Kidney (tissue), 14 donors: ENCODE measurements around the gene MGAT4D. TPM values are rescaled to one million over a fixed set of nuclear protein-coding genes. Genes with fewer than 3 reads are reported as not detected.
"Not testable (repeated sequence)": the region's sequence is repeated elsewhere in the genome, so short reads cannot be mapped to it uniquely, and the experiment has no call there.

Experiments used
- DNase-seq, 5 donors: peaks; one replicate each; pipeline ENCODE4 v3.0.0-alpha.2; 2013 to 2020
- FAIRE-seq: peaks from 2 replicates; lab custom pipeline; 2012; peaks lifted over from hg19 to GRCh38; lab: Jason Lieb, UNC
- H3K27ac ChIP-seq, 2 donors: one replicate each; pipeline ENCODE4 v1.7.0; 2013; ENCODE audit warnings: low read depth in 2 of 2, low read length in 2 of 2, inconsistent platforms in 1 of 2
- H3K27me3 ChIP-seq: one replicate; pipeline ENCODE4 v1.7.1; 2013; ENCODE audit warnings: low read length, inconsistent platforms; ENCODE audit not compliant: control insufficient read depth, insufficient read depth
- H3K36me3 ChIP-seq, 3 donors: one replicate each; pipeline versions ENCODE4 v1.7.0 to v1.7.1; 2013; ENCODE audit warnings: low read length in 3 of 3, control low read depth in 1 of 3, inconsistent platforms in 1 of 3; ENCODE audit not compliant: insufficient read depth in 3 of 3, control insufficient read depth in 2 of 3
- H3K4me1 ChIP-seq, 3 donors: one replicate each; pipeline versions ENCODE4 v1.7.0 to v1.7.1; 2013; ENCODE audit warnings: low read length in 3 of 3, inconsistent platforms in 1 of 3, low read depth in 1 of 3; ENCODE audit not compliant: control insufficient read depth in 2 of 3, insufficient read depth in 2 of 3
- H3K4me3 ChIP-seq, 3 donors: one replicate each; pipeline versions ENCODE4 v1.7.0 to v1.8.1; 2013; ENCODE audit warnings: low read length in 3 of 3, control low read depth in 1 of 3, inconsistent platforms in 1 of 3
- H3K9ac ChIP-seq, 3 donors: one replicate each; pipeline versions ENCODE4 v1.7.0 to v1.7.1; 2013; ENCODE audit warnings: low read length in 3 of 3, control low read depth in 1 of 3, inconsistent platforms in 1 of 3
- H3K9me3 ChIP-seq, 3 donors: one replicate each; pipeline versions ENCODE4 v1.7.0 to v1.7.1; 2013; ENCODE audit warnings: low read length in 3 of 3, control low read depth in 1 of 3, inconsistent platforms in 1 of 3; ENCODE audit not compliant: control insufficient read depth in 2 of 3, insufficient read depth in 1 of 3
- intact Hi-C: fragments of 100-400 bp; cut with DNase I; formaldehyde crosslinking; loops from one replicate; pipeline ENCODE4 v1.11.1; 2022
- polyA plus RNA-seq: library from polyadenylated mRNA; stranded (reverse); fragments of 350-450 nt; fragmentation: Illumina TruSeq; extraction: RNeasy Lipid Tissue Mini Kit (QIAGEN cat#74804); gene quantifications from one replicate; pipeline ENCODE4 v1.2.3, GENCODE V29; 2014; ENCODE audit warnings: low read depth, low replicate concordance; ENCODE audit not compliant: insufficient read depth
- total RNA-seq: library from RNA; stranded (reverse); fragmentation: NEBNext Ultra II Directional; extraction: Animal tissue kit (Norgen Biotek cat#: 25700); gene quantifications from one replicate; pipeline ENCODE4 v1.2.1, GENCODE V29; 2021
- TF ChIP-seq, protein P1 (sequence below): IDR thresholded peaks from 3 replicates; pipeline ENCODE4 v1.5.1; 2012; ENCODE audit warnings: mild to moderate bottlenecking, moderate library complexity, borderline replicate concordance; ENCODE audit not compliant: insufficient read depth; ENCODE audit errors: extremely low read depth
- donor health status: control.
- donor health status: control.
- donor health status: control.
- donor health status: control.
- donor health status: control.
- donor health status: DM: yes; HTN: yes; CAD: no.
- donor health status: Normal renal cell carcinoma (clear cell type).

The MGAT4D gene
- total and polyA plus RNA-seq, 2 donors from 2014 or later: not detected

GRCh38 chr4:140523857-140524742 is 26.0 kb upstream of the MGAT4D start, which contains the start of gene ELMOD2:
ELMOD2 (plus strand) TSS chr4:140524168; CDS start chr4:140525429, 1,261 bp downstream.
- peaks cover 0 to 6% (median 2%) of the 10 kb centered on the region in 3 donors for H3K4me1 ChIP-seq
- H3K4me3 ChIP-seq: peak within 1 kb of the TSS; percentile 62 to 88 (median 76)
- DNase-seq (peak; percentile 98 to 100 (median 99)), FAIRE-seq (peak; percentile 89)
- TF ChIP-seq, protein P1, sequence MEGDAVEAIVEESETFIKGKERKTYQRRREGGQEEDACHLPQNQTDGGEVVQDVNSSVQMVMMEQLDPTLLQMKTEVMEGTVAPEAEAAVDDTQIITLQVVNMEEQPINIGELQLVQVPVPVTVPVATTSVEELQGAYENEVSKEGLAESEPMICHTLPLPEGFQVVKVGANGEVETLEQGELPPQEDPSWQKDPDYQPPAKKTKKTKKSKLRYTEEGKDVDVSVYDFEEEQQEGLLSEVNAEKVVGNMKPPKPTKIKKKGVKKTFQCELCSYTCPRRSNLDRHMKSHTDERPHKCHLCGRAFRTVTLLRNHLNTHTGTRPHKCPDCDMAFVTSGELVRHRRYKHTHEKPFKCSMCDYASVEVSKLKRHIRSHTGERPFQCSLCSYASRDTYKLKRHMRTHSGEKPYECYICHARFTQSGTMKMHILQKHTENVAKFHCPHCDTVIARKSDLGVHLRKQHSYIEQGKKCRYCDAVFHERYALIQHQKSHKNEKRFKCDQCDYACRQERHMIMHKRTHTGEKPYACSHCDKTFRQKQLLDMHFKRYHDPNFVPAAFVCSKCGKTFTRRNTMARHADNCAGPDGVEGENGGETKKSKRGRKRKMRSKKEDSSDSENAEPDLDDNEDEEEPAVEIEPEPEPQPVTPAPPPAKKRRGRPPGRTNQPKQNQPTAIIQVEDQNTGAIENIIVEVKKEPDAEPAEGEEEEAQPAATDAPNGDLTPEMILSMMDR: peak; percentile 92
- H3K36me3 ChIP-seq: peaks cover 5 to 6% (median 6%) of the 10 kb centered on the region in 3 donors
- intact Hi-C loops: no loop called here
- no peaks in the 10 kb centered on the region for H3K27me3 ChIP-seq
- no peaks in the 10 kb centered on the region for H3K9me3 ChIP-seq
- H3K27ac ChIP-seq: peak within 1 kb of the TSS; percentile 65
- H3K9ac ChIP-seq: peak within 1 kb of the TSS; percentile 34 to 56 (median 41)

- H3K9ac ChIP-seq: peak overlapping the region in 1 of 3 donors; percentile 54
These were observed 25.3 kb upstream of the MGAT4D start for GRCh38 chr4:140523370-140523856.

DNA sequence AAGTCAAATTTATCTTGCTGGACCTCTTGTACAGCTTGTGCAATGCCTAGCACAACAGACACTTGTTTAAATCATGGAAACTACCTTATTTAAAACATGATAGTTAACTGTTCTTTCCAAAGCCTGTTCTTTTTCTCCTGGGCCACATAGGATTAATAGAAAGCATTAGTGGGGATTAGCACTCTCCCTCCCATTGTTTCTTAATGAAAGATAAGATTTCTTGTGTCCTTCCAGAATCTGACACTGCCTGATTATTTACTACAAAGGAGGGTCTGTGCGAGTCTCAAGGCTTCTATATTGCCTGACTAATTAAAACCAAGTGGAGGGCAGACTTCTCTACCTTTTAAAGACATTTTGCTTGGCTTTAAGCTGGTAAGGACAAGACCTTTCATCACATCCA is 17.3 kb upstream of the MGAT4D start:
- H3K27ac ChIP-seq: no peak overlapping the region
- no peaks in the 10 kb centered on the region for H3K4me1 ChIP-seq
- intact Hi-C loops: no loop called here
- H3K27me3 ChIP-seq: no peaks in the 10 kb centered on the region
- H3K36me3 ChIP-seq: no peaks in the 10 kb centered on the region
- DNase-seq: no peak
- TF ChIP-seq, protein P1: no peak
- H3K9ac ChIP-seq: no peak overlapping the region
- H3K9me3 ChIP-seq: no peaks in the 10 kb centered on the region
- no peak for FAIRE-seq
- no peak overlapping the region for H3K4me3 ChIP-seq

More at GRCh38 chr4:140523370-140523856, 25.3 kb upstream of the MGAT4D start:
- Histone ChIP-seq H3K4me3 (peak overlapping the region; percentile 62 to 87 (median 72)), H3K4me1 (peaks cover 0 to 6% (median 2%) of the 10 kb centered on the region in 3 donors), H3K9me3 (no peaks in the 10 kb centered on the region), H3K27ac (no peak overlapping the region), H3K36me3 (peaks cover 5 to 6% (median 6%) of the 10 kb centered on the region in 3 donors), H3K27me3 (no peaks in the 10 kb centered on the region)
- TF ChIP-seq, protein P1: no peak
- no peak for DNase-seq
- FAIRE-seq: no peak
- intact Hi-C loops: no loop called here

- H3K27me3 ChIP-seq, H3K9ac ChIP-seq, H3K27ac ChIP-seq, H3K9me3 ChIP-seq, DNase-seq, H3K36me3 ChIP-seq, H3K4me3 ChIP-seq, intact Hi-C loops, FAIRE-seq, H3K4me1 ChIP-seq: not testable (repeated sequence)
These were observed 15.7 kb upstream of the MGAT4D start for GRCh38 chr4:140513765-140514164.
